ENCODE results near the gene GNAS-AS1. TPM values are rescaled to one million over a fixed set of nuclear protein-coding genes. Genes with fewer than 3 reads are reported as not detected.
A peak's percentile ranks its signal among the peaks of the same experiment; 100 is the strongest.

The GNAS-AS1 gene
- total RNA-seq, 1 experiment from 2014 or later = 1.6 TPM

- no peak overlapping the region for H3K4me3 Mint-ChIP-seq (ENCODE audit: unreplicated experiment)
- no peak for TF ChIP-seq CTCF (IDR thresholded peaks at IDR 0.05; ENCODE audit: unreplicated experiment)
- peaks cover 5% of the 10 kb centered on the region for H3K4me1 Mint-ChIP-seq (ENCODE audit: insufficient read depth, unreplicated experiment)
- no peak for DNase-seq (ENCODE audit: unreplicated experiment)
- no peaks in the 10 kb centered on the region for H3K9me3 Mint-ChIP-seq (ENCODE audit: unreplicated experiment)
- H3K27me3 Mint-ChIP-seq (ENCODE audit: insufficient read depth, unreplicated experiment) = peaks cover 8% of the 10 kb centered on the region
- ChIA-PET CTCF (interaction anchor here (0.7 to 7.0 kb wide), 5 partner anchors 11 to 637 kb away, joined by 3 to 39 read pairs (median 4); no protein-coding TSS in a partner anchor), POLR2A (interaction anchor here (0.6 to 1.1 kb wide), 4 partner anchors 9 to 198 kb away, joined by 3 read pairs; partner anchors contain the start of gene ATP5F1E)
- BruUV-seq (replicated peaks) = no TSS peak
- intact Hi-C loops (cut with micrococcal nuclease) = no loop called here
- H3K36me3 Mint-ChIP-seq (ENCODE audit: insufficient read depth, unreplicated experiment) = peaks cover 8% of the 10 kb centered on the region
- H3K27ac Mint-ChIP-seq (ENCODE audit: low read depth, unreplicated experiment) = no peak overlapping the region
Observed at GRCh38 chr20:58875111-58875510, 24.4 kb upstream of the GNAS-AS1 start.

DNA sequence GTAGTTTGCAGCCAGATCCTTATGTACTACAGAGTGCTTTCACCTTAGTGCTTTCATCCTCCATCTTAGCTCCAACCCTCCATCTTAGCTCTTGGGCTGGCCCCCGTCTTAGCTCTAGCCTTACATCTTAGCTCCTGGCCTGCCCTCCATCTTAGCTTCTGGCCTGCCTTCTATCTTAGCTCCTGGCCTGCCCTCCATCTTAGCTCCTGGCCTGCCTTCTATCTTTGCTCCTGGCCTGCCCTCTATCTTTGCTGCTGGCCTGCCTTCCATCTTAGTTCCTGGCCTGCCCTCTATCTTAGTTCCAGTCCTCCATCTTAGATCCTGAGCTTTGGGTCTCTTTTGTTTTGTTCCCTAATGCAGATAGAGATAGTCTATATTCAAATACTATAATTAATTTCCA, 23.8 kb upstream of the GNAS-AS1 start:
- H3K4me3 Mint-ChIP-seq (ENCODE audit: unreplicated experiment) = no peak overlapping the region
- H3K27me3 Mint-ChIP-seq (ENCODE audit: insufficient read depth, unreplicated experiment) = peaks cover 1% of the 10 kb centered on the region
- CTCF ChIA-PET = interaction anchor here (0.7 to 7.0 kb wide), 6 partner anchors 11 to 637 kb away, joined by 3 to 39 read pairs (median 6); no protein-coding TSS in a partner anchor
- intact Hi-C loops (cut with micrococcal nuclease) = loop anchor here (5.0 kb wide), 1 partner anchor 333 kb away; no protein-coding TSS in a partner anchor
- TF ChIP-seq CTCF (IDR thresholded peaks at IDR 0.05; ENCODE audit: unreplicated experiment) = no peak
- H3K4me1 Mint-ChIP-seq (ENCODE audit: insufficient read depth, unreplicated experiment) = peaks cover 5% of the 10 kb centered on the region
- no peak overlapping the region for H3K27ac Mint-ChIP-seq (ENCODE audit: low read depth, unreplicated experiment)
- POLR2A ChIA-PET = interaction anchor here (0.6 to 1.1 kb wide), 3 partner anchors 14 to 198 kb away, joined by 3 read pairs; partner anchors contain the start of gene ATP5F1E
- no TSS peak for BruUV-seq (replicated peaks)
- no peaks in the 10 kb centered on the region for H3K9me3 Mint-ChIP-seq (ENCODE audit: unreplicated experiment)
- DNase-seq (ENCODE audit: unreplicated experiment) = no peak
- H3K36me3 Mint-ChIP-seq (ENCODE audit: insufficient read depth, unreplicated experiment) = peaks cover 6% of the 10 kb centered on the region

GRCh38 chr20:58871533-58872102, 20.9 kb upstream of the GNAS-AS1 start:
- BruUV-seq (replicated peaks) = no TSS peak
- ChIA-PET CTCF (interaction anchor here (0.6 to 7.0 kb wide), 13 partner anchors 12 to 656 kb away, joined by 3 to 39 read pairs (median 3); no protein-coding TSS in a partner anchor), POLR2A (interaction anchor here (1.2 to 2.0 kb wide), 2 partner anchors 161 to 220 kb away, joined by 4 to 5 read pairs; partner anchors contain the start of genes ATP5F1E and STX16)
- peaks cover 15% of the 10 kb centered on the region for H3K27me3 Mint-ChIP-seq (ENCODE audit: insufficient read depth, unreplicated experiment)
- no peak for DNase-seq (ENCODE audit: unreplicated experiment)
- no peak overlapping the region for H3K4me3 Mint-ChIP-seq (ENCODE audit: unreplicated experiment)
- intact Hi-C loops (cut with micrococcal nuclease) = loop anchor here (5.0 kb wide), 1 partner anchor 336 kb away; no protein-coding TSS in a partner anchor
- TF ChIP-seq CTCF (IDR thresholded peaks at IDR 0.05; ENCODE audit: unreplicated experiment) = no peak
- H3K9me3 Mint-ChIP-seq (ENCODE audit: unreplicated experiment) = no peaks in the 10 kb centered on the region
- H3K4me1 Mint-ChIP-seq (ENCODE audit: insufficient read depth, unreplicated experiment) = peaks cover 5% of the 10 kb centered on the region
- no peak overlapping the region for H3K27ac Mint-ChIP-seq (ENCODE audit: low read depth, unreplicated experiment)
- H3K36me3 Mint-ChIP-seq (ENCODE audit: insufficient read depth, unreplicated experiment) = peaks cover 6% of the 10 kb centered on the region

DNA sequence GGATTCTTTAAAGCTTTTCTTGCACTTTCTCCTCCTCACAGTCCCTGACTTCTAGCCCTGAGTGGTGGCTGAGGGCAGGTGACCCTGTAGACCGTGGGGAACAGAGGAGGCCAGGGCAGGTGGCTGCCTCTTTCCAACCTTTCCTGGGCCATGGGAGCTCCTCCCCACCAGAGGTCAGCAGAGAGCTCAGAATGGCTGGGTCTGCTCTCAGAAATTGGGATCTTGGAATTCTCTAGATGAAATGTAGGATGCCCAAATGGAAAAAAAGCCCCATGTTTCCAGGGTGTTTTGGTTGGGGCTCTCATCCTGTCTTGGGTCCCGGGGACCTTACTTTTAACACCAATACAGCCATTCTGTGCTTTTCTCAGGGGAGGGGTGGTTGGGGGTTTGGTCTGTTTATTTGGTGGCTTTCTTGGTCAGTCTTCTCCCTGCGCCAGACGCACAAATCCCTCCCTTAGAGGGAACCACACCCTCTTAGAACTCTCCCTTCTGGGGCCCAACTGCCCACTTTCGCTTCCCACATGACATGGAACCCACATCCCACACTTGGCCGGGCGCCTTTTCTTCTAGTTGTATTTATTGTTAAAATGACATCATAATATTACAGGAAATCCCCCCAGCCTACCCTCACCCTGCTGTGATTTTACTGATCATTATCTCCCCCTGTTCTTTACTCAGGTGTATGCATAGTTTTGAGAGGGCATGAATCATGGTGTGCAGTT, 19.8 kb upstream of the GNAS-AS1 start:
- peak; percentile 87 for TF ChIP-seq CTCF (IDR thresholded peaks at IDR 0.05; ENCODE audit: unreplicated experiment)
- Mint-ChIP-seq H3K36me3 (ENCODE audit: insufficient read depth, unreplicated experiment) (peaks cover 6% of the 10 kb centered on the region), H3K9me3 (ENCODE audit: unreplicated experiment) (no peaks in the 10 kb centered on the region), H3K4me1 (ENCODE audit: insufficient read depth, unreplicated experiment) (peaks cover 2% of the 10 kb centered on the region), H3K27me3 (ENCODE audit: insufficient read depth, unreplicated experiment) (peaks cover 26% of the 10 kb centered on the region), H3K27ac (ENCODE audit: low read depth, unreplicated experiment) (no peak overlapping the region), H3K4me3 (ENCODE audit: unreplicated experiment) (no peak overlapping the region)
- no TSS peak for BruUV-seq (replicated peaks)
- intact Hi-C loops (cut with micrococcal nuclease) = loop anchor here (1.0 to 5.0 kb wide), 2 partner anchors 337 to 352 kb away; no protein-coding TSS in a partner anchor
- CTCF ChIA-PET = interaction anchor here (0.6 to 7.0 kb wide), 52 partner anchors 9 to 730 kb away, joined by 3 to 39 read pairs (median 4); partner anchors contain the start of genes ATP5F1E and GNAS-AS1
- DNase-seq (ENCODE audit: unreplicated experiment) = peak; percentile 75
- POLR2A ChIA-PET = interaction anchor here (0.8 to 2.0 kb wide), 9 partner anchors 13 to 585 kb away, joined by 3 to 10 read pairs (median 5); partner anchors contain the start of genes ATP5F1E and STX16
